ENCODE measurements around the gene ZNF333. TPM values are rescaled to one million over a fixed set of nuclear protein-coding genes. Genes with fewer than 3 reads are reported as not detected.

The ZNF333 gene
- total RNA-seq, 1 donor from 2014 or later: 6.5 TPM

DNA sequence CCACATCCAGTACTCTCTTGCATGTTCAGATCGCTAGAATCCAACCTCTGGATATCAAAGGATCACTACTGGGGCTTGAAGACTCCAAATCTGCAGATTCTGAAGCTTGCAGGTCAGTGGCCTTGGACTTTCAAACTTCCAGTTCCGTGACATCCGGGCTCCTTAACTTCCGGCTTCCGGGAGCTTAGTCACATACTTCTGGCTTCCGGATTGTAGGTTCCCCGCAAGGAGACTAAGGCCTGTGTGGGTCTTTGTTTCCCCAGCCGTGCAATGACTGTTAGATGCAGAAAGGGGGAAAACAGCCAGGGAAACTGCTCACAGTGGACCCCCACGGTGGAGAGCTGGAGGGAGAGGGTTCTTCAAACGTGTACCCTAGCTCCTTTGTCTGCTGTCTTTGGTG is 41.4 kb downstream of the ZNF333 start:
- H3K27me3 ChIP-seq (ENCODE audit: low read depth): no peaks in the 10 kb centered on the region
- H3K9me3 ChIP-seq (replicated peaks): peaks cover 64% of the 10 kb centered on the region
- H3K4me3 ChIP-seq: no peak overlapping the region
- no peak for DNase-seq
- H3K4me1 ChIP-seq: no peaks in the 10 kb centered on the region
- TF ChIP-seq, protein P1, sequence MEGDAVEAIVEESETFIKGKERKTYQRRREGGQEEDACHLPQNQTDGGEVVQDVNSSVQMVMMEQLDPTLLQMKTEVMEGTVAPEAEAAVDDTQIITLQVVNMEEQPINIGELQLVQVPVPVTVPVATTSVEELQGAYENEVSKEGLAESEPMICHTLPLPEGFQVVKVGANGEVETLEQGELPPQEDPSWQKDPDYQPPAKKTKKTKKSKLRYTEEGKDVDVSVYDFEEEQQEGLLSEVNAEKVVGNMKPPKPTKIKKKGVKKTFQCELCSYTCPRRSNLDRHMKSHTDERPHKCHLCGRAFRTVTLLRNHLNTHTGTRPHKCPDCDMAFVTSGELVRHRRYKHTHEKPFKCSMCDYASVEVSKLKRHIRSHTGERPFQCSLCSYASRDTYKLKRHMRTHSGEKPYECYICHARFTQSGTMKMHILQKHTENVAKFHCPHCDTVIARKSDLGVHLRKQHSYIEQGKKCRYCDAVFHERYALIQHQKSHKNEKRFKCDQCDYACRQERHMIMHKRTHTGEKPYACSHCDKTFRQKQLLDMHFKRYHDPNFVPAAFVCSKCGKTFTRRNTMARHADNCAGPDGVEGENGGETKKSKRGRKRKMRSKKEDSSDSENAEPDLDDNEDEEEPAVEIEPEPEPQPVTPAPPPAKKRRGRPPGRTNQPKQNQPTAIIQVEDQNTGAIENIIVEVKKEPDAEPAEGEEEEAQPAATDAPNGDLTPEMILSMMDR (IDR thresholded peaks at IDR 0.05; ENCODE audit: borderline replicate concordance): no peak
- H3K36me3 ChIP-seq: peaks cover under 1% of the 10 kb centered on the region
- intact Hi-C loops (cut with micrococcal nuclease): no loop called here
- H3K27ac ChIP-seq (replicated peaks): no peak overlapping the region

DNA sequence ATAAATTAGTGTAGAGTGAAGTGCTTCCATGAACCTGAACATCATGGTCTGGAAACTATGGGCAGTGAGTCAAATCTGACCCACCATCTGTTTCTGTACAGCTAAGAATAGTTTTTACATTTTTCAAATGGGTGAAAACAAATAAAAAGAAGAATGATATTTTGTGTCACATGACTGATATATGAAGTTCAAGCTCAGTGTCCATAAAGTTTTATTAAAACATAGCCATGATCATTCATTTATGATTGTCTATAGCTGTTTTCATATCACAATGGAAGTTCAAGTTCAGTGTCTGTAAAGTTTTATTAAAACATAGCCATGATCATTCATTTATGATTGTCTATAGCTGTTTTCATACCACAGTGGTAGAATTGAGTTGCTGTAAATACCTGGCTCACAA is 42.7 kb downstream of the ZNF333 start:
- no peak for DNase-seq
- no peaks in the 10 kb centered on the region for H3K27me3 ChIP-seq (ENCODE audit: low read depth)
- H3K4me3 ChIP-seq: no peak overlapping the region
- H3K9me3 ChIP-seq (replicated peaks): peaks cover 51% of the 10 kb centered on the region
- H3K4me1 ChIP-seq: no peaks in the 10 kb centered on the region
- no peak overlapping the region for H3K27ac ChIP-seq (replicated peaks)
- TF ChIP-seq, protein P1 (IDR thresholded peaks at IDR 0.05; ENCODE audit: borderline replicate concordance): no peak
- intact Hi-C loops (cut with micrococcal nuclease): no loop called here
- peaks cover 2% of the 10 kb centered on the region for H3K36me3 ChIP-seq

DNA sequence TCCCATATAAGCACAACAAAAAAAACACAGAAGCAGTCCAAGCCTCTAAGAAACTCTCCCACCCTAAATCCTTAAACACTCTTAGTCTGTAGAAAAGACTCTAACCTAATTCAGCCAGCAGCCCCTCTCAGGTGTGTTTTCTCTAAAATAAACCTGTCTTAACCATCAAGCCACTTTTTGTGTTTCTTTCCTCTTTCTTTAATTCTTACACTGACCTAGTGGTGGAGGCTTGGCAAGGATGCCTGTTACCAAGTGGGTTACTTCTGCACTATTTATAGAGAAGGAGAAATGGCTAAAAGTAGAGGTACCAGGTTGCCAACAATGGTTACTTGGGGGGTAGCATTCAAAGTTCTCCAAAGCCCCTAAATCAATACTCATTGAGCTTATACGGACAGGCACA is 43.7 kb downstream of the ZNF333 start:
- Histone ChIP-seq H3K4me1 (no peaks in the 10 kb centered on the region), H3K27ac (replicated peaks) (no peak overlapping the region), H3K9me3 (replicated peaks) (peaks cover 40% of the 10 kb centered on the region), H3K36me3 (peaks cover 2% of the 10 kb centered on the region), H3K27me3 (ENCODE audit: low read depth) (no peaks in the 10 kb centered on the region), H3K4me3 (no peak overlapping the region)
- no peak for DNase-seq
- intact Hi-C loops (cut with micrococcal nuclease): no loop called here
- TF ChIP-seq, protein P1 (IDR thresholded peaks at IDR 0.05; ENCODE audit: borderline replicate concordance): no peak

DNA sequence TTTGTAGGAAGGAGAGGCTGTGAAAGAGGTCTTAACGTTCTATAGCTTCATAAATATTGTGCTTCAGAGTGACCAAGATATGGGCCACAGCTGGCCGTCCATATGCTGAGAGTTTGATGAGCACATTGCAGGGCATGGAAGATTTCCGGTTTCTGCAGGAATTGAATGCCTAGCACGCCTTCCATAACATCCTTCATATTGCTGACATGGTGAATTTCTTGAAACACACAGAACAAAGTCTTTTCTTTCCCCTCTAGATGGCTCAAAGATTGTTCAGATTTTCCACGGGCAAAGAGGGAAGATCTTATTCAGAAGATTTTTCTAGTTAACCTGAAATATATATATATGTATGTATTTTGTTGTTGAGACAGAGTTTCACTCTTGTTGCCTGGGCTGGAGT is 46.1 kb downstream of the ZNF333 start:
- Histone ChIP-seq H3K36me3 (peaks cover 2% of the 10 kb centered on the region), H3K27me3 (ENCODE audit: low read depth) (no peaks in the 10 kb centered on the region), H3K4me1 (no peaks in the 10 kb centered on the region), H3K4me3 (no peak overlapping the region), H3K27ac (replicated peaks) (no peak overlapping the region), H3K9me3 (replicated peaks) (peaks cover 17% of the 10 kb centered on the region)
- TF ChIP-seq, protein P1 (IDR thresholded peaks at IDR 0.05; ENCODE audit: borderline replicate concordance): no peak
- DNase-seq: no peak
- intact Hi-C loops (cut with micrococcal nuclease): no loop called here

DNA sequence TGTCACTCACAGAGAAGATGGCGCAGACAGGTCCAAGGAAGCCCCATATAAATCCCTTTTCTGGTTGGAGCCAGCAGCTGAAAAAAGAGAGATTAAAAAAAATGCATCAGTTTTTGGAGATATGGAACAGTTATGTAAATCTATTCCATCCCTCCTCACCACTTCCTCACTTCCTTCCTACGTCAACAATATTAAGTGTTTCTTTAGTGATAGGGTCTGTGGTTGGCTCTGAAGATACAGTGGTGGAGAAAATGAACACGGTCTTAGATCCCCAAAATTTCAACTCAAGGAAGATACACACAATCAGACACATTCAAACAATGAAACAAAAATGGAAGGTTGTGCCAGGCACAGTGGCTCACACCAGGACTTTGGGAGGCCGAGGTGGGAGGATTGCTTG is 57.0 kb downstream of the ZNF333 start:
- Histone ChIP-seq H3K27ac (replicated peaks) (no peak overlapping the region), H3K4me1 (no peaks in the 10 kb centered on the region), H3K9me3 (replicated peaks) (peaks cover 22% of the 10 kb centered on the region), H3K4me3 (no peak overlapping the region), H3K27me3 (ENCODE audit: low read depth) (no peaks in the 10 kb centered on the region), H3K36me3 (no peaks in the 10 kb centered on the region)
- no peak for DNase-seq
- intact Hi-C loops (cut with micrococcal nuclease): no loop called here
- TF ChIP-seq, protein P1 (IDR thresholded peaks at IDR 0.05; ENCODE audit: borderline replicate concordance): no peak

DNA sequence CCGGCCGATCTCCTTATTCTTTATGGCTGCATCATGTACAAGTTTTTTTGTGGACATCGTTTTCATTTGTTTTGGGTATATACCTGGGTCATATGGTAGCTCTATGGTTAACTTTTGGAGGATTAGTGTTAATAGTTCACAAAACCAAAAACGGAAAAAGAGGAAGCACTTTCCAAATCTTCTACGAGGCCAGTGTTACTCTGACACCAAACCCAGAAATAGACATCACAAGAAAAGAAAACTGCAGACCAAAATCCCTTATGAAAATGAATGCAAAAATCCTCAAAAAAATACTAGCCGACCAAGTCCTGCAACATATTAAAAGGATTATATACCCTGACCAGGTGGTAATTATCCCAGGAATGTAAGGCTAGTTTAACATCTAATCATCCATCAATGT is 58.8 kb downstream of the ZNF333 start:
- TF ChIP-seq, protein P1 (IDR thresholded peaks at IDR 0.05; ENCODE audit: borderline replicate concordance): no peak
- no peaks in the 10 kb centered on the region for H3K4me1 ChIP-seq
- no peak overlapping the region for H3K27ac ChIP-seq (replicated peaks)
- no peaks in the 10 kb centered on the region for H3K36me3 ChIP-seq
- peaks cover 8% of the 10 kb centered on the region for H3K9me3 ChIP-seq (replicated peaks)
- H3K4me3 ChIP-seq: no peak overlapping the region
- DNase-seq: no peak
- intact Hi-C loops (cut with micrococcal nuclease): no loop called here
- no peaks in the 10 kb centered on the region for H3K27me3 ChIP-seq (ENCODE audit: low read depth)
